ENCODE data around the gene MAP3K3. TPM values are rescaled to one million over a fixed set of nuclear protein-coding genes. Genes with fewer than 3 reads are reported as not detected.
A peak's percentile ranks its signal among the peaks of the same experiment; 100 is the strongest.

Gene MAP3K3
- total and polyA plus RNA-seq, 10 of the 15 experiments (the other 5 are each of a cell fraction or from before 2014, with no cell fraction given), result 1.6 to 24.1 (median 15.0) TPM

DNA sequence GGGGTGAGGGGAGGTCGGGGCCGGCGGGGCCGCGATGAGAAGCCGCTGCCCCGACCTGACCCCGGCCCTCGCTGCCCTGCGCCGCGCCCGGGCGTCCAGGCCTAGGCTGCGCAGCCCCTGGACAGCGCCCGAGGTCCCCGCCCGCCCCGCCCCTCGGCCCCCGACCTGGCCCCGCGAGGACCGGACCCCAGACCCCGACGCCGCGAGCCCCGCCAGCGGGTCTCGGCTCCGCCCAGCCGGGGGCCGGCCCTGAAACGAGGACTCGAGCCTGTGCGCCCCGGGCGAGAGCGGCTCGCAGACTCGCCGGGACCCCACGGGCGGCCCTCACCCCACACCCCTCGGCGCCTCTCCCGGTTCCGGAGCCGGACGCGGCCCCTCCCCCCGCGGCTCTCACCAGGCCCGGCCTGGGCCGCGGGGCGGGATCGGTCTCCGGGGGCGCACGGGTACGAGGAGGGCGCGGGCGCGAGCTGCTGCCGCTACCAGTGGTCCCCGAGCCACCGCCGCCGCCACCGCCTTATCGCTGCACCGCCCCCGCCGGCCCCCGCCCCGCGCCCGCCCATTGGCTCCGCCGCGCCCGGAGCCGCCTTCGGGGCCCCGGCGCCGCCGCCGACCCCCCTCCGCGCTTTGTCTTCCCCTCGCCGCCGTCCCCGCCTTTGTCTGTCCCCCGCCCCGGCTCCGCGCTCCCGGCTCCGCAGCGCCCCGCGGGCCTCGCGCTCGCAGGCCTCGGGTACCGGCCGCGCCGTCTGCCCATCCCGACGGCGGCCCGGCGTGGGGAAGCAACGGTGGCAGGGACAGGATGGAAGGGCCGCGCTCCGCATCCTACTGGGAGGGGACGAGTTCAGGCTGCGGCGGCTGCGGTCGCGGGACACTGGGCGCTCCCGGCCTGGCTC, 77.7 kb downstream of the MAP3K3 start, which contains the start of gene LIMD2 (continued):
- TF ChIP-seq SMAD5 (IDR thresholded peaks at IDR 0.05; ENCODE audit: low read depth), result no peak
- TF ChIP-seq ZNF217 (IDR thresholded peaks at IDR 0.05), result no peak
- no peak for TF ChIP-seq ESRRA (IDR thresholded peaks at IDR 0.05; ENCODE audit: low read length)
- peak in 1 of 2 experiments; percentile 78; a peak in 2 of 3 replicates for TF ChIP-seq EGR1 (IDR thresholded peaks at IDR 0.05; ENCODE audit: borderline replicate concordance in 1 of 2, low read depth in 2 of 2, low read length in 2 of 2)
- TF ChIP-seq E2F4 (IDR thresholded peaks at IDR 0.05; ENCODE audit: low read depth, low read length), result no peak
- no peak for TF ChIP-seq PML (IDR thresholded peaks at IDR 0.05; ENCODE audit: low read length)
- TF ChIP-seq KAT2A (conservative IDR thresholded peaks at IDR 0.05; ENCODE audit: control insufficient read depth, low read depth, low read length), result no peak
- TF ChIP-seq USF1 (IDR thresholded peaks at IDR 0.05; ENCODE audit: borderline replicate concordance, extremely low read length, insufficient read depth, low read depth, low read length), result no peak
- no peak for TF ChIP-seq SRF (IDR thresholded peaks at IDR 0.05; ENCODE audit: low read depth in 2 of 2, low read length in 2 of 2)
- no peak for TF ChIP-seq ZNF24 (IDR thresholded peaks at IDR 0.05)
- TF ChIP-seq RFX5 (IDR thresholded peaks at IDR 0.05; ENCODE audit: low read depth, low read length), result no peak
- TF ChIP-seq MTA2 (IDR thresholded peaks at IDR 0.05; ENCODE audit: low read depth), result no peak
- no peak for TF ChIP-seq MYB (IDR thresholded peaks at IDR 0.05; ENCODE audit: borderline replicate concordance, low read depth, low read length)
- no peak; the same call in 1 of the 2 replicates for TF ChIP-seq SIN3A (IDR thresholded peaks at IDR 0.05; ENCODE audit: low read depth, low read length)
- TF ChIP-seq, protein P1, sequence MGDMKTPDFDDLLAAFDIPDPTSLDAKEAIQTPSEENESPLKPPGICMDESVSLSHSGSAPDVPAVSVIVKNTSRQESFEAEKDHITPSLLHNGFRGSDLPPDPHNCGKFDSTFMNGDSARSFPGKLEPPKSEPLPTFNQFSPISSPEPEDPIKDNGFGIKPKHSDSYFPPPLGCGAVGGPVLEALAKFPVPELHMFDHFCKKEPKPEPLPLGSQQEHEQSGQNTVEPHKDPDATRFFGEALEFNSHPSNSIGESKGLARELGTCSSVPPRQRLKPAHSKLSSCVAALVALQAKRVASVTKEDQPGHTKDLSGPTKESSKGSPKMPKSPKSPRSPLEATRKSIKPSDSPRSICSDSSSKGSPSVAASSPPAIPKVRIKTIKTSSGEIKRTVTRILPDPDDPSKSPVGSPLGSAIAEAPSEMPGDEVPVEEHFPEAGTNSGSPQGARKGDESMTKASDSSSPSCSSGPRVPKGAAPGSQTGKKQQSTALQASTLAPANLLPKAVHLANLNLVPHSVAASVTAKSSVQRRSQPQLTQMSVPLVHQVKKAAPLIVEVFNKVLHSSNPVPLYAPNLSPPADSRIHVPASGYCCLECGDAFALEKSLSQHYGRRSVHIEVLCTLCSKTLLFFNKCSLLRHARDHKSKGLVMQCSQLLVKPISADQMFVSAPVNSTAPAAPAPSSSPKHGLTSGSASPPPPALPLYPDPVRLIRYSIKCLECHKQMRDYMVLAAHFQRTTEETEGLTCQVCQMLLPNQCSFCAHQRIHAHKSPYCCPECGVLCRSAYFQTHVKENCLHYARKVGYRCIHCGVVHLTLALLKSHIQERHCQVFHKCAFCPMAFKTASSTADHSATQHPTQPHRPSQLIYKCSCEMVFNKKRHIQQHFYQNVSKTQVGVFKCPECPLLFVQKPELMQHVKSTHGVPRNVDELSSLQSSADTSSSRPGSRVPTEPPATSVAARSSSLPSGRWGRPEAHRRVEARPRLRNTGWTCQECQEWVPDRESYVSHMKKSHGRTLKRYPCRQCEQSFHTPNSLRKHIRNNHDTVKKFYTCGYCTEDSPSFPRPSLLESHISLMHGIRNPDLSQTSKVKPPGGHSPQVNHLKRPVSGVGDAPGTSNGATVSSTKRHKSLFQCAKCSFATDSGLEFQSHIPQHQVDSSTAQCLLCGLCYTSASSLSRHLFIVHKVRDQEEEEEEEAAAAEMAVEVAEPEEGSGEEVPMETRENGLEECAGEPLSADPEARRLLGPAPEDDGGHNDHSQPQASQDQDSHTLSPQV (IDR thresholded peaks at IDR 0.05), result no peak
- TF ChIP-seq BHLHE40 (IDR thresholded peaks at IDR 0.05; ENCODE audit: borderline replicate concordance in 1 of 2, low read depth in 2 of 2, low read length in 1 of 2), result peak in 1 of 2 experiments; percentile 58; a peak in 2 of 4 replicates
- peak; percentile 59; the same call in 1 of the 2 replicates for TF ChIP-seq NFYB (IDR thresholded peaks at IDR 0.05; ENCODE audit: insufficient read depth, low read depth, low read length)
- no peak for TF ChIP-seq PAX8 (IDR thresholded peaks at IDR 0.05)
- TF ChIP-seq, protein P2, sequence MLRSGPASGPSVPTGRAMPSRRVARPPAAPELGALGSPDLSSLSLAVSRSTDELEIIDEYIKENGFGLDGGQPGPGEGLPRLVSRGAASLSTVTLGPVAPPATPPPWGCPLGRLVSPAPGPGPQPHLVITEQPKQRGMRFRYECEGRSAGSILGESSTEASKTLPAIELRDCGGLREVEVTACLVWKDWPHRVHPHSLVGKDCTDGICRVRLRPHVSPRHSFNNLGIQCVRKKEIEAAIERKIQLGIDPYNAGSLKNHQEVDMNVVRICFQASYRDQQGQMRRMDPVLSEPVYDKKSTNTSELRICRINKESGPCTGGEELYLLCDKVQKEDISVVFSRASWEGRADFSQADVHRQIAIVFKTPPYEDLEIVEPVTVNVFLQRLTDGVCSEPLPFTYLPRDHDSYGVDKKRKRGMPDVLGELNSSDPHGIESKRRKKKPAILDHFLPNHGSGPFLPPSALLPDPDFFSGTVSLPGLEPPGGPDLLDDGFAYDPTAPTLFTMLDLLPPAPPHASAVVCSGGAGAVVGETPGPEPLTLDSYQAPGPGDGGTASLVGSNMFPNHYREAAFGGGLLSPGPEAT (IDR thresholded peaks at IDR 0.05; ENCODE audit: low read depth), result no peak
- TF ChIP-seq EED (IDR thresholded peaks at IDR 0.05; ENCODE audit: low read depth), result peak; percentile 11; the same call in 1 of the 2 replicates

Measured in GM12878 (cell line).